HCT116 (cell line): Measurements from ENCODE around the gene USO1. TPM values are rescaled to one million over a fixed set of nuclear protein-coding genes. Genes with fewer than 3 reads are reported as not detected.

Source experiments
- ATAC-seq: fragments of 200-7000 bp; cut with Tn5 transposase; 2 replicates; pipeline ENCODE4 v1.9.1; 2020; ENCODE audit warnings: mild to moderate bottlenecking, moderate library complexity
- BruUV-seq: library from RNA; stranded (reverse); fragments of 400-500 nt; replicated peaks from 2 replicates; lab custom pipeline; 2021; lab: Mats Ljungman, UMichigan
- CTCF ChIA-PET: fragments of 300-600 bp; sonication (Branson Sonifier 250); formaldehyde crosslinking; loops from one replicate; lab custom pipeline; 2021; ENCODE audit warnings: antibody characterized with exemption; lab: Charles Lee
- POLR2A ChIA-PET: fragments of 300-600, 350-600 bp; sonication (Branson Sonifier 250); formaldehyde crosslinking; loops from one replicate; lab custom pipeline; 2021; ENCODE audit warnings: antibody characterized with exemption; lab: Charles Lee
- RAD21 ChIA-PET, 2 experiments: fragments of 300-600 bp; sonication (Branson Sonifier 250); formaldehyde crosslinking; loops; one replicate each; lab custom pipeline; 2023; ENCODE audit warnings: low total read pairs in 2 of 2; ENCODE audit not compliant: uncharacterized antibody in 2 of 2, unreplicated experiment in 2 of 2, low non-redundant PET in 1 of 2; lab: Charles Lee
- DNase-seq: peaks from one replicate; pipeline ENCODE4 v3.0.0-alpha.2; 2010; ENCODE audit warnings: low read depth, low spot score
- H2AFZ ChIP-seq: fragments of 200-600 bp; shearing (Covaris generic), sonication (generic); 2 replicates; pipeline ENCODE4 v1.6.1; 2017; ENCODE audit warnings: low read depth, mixed run types, mixed read lengths, antibody characterized with exemption, low read length; ENCODE audit not compliant: poor library complexity, severe bottlenecking
- H3K27ac ChIP-seq: 2 replicates; pipeline ENCODE4 v1.5.1; 2012; ENCODE audit warnings: low read depth, low read length
- H3K27me3 ChIP-seq: fragments of 200-600 bp; sonication (generic); 2 replicates; pipeline ENCODE4 v1.6.1; 2016; ENCODE audit warnings: mixed run types, low read length, mixed read lengths; ENCODE audit not compliant: insufficient read depth
- H3K36me3 ChIP-seq, 2 experiments: fragments of 200-500 bp in 1 of 2; fragments of 200-600 bp in 1 of 2; sonication (Bioruptor generic) in 1 of 2; sonication (generic) in 1 of 2; 2 replicates each; pipeline versions ENCODE4 v1.5.1 to v1.6.1; 2014 to 2016; ENCODE audit warnings: low read length in 2 of 2, inconsistent platforms in 1 of 2, mixed read lengths in 1 of 2, mixed run types in 1 of 2; ENCODE audit not compliant: insufficient read depth in 2 of 2, control insufficient read depth in 1 of 2
- H3K4me1 ChIP-seq, 2 experiments: fragments of 200-600 bp in 1 of 2; sonication (generic) in 1 of 2; 2 replicates each; pipeline versions ENCODE4 v1.5.1 to v1.6.1; 2012 to 2017; ENCODE audit warnings: low read length in 2 of 2, inconsistent platforms in 1 of 2, mild to moderate bottlenecking in 1 of 2, mixed read lengths in 1 of 2, mixed run types in 1 of 2, moderate library complexity in 1 of 2; ENCODE audit not compliant: insufficient read depth in 2 of 2, control insufficient read depth in 1 of 2
- H3K4me2 ChIP-seq: fragments of 200-600 bp; sonication (generic); 2 replicates; pipeline ENCODE4 v1.6.1; 2017; ENCODE audit warnings: mixed run types, low read length, mixed read lengths
- H3K4me3 ChIP-seq, 2 experiments: fragments of 200-600 bp in 1 of 2; sonication (generic) in 1 of 2; replicated peaks in 1 of 2; 2 replicates each; pipeline ENCODE4 v1.5.1; 2011 to 2016; ENCODE audit warnings: low read length in 2 of 2, control low read depth in 1 of 2, low read depth in 1 of 2, mild to moderate bottlenecking in 1 of 2, mixed read lengths in 1 of 2, mixed run types in 1 of 2
- H3K79me2 ChIP-seq: fragments of 200-600 bp; sonication (generic); 2 replicates; pipeline ENCODE4 v1.6.1; 2017; ENCODE audit warnings: mild to moderate bottlenecking, mixed run types, low read length, moderate library complexity, mixed read lengths; ENCODE audit not compliant: insufficient read depth
- H3K9ac ChIP-seq: fragments of 200-600 bp; sonication (generic); 2 replicates; pipeline ENCODE4 v1.6.1; 2016; ENCODE audit warnings: low read length, mixed read lengths
- H3K9me2 ChIP-seq: fragments of 200-600 bp; sonication (generic), shearing (Covaris generic); 2 replicates; pipeline ENCODE4 v1.6.1; 2017; ENCODE audit warnings: mixed run types, mild to moderate bottlenecking, moderate library complexity; ENCODE audit not compliant: insufficient read depth
- H3K9me3 ChIP-seq, 2 experiments: fragments of 200-500 bp in 1 of 2; fragments of 200-600 bp in 1 of 2; sonication (Bioruptor generic) in 1 of 2; sonication (generic) in 1 of 2; 2 replicates each; pipeline ENCODE4 v1.6.1; 2014 to 2017; ENCODE audit warnings: low read length in 2 of 2, mixed read lengths in 2 of 2, inconsistent platforms in 1 of 2, low read depth in 1 of 2, mild to moderate bottlenecking in 1 of 2, mixed run types in 1 of 2, moderate library complexity in 1 of 2; ENCODE audit not compliant: control insufficient read depth in 1 of 2, insufficient read depth in 1 of 2
- H4K20me1 ChIP-seq: fragments of 200-600 bp; sonication (generic), shearing (Covaris generic); 2 replicates; pipeline ENCODE4 v1.6.1; 2017; ENCODE audit warnings: mixed run types, mild to moderate bottlenecking, moderate library complexity; ENCODE audit not compliant: insufficient read depth
- CBX3 ChIP-seq: IDR thresholded peaks from 2 replicates; pipeline ENCODE4 v1.6.1; 2012; ENCODE audit warnings: low read depth
- CEBPB ChIP-seq: IDR thresholded peaks from 2 replicates; pipeline ENCODE4 v1.6.1; 2012; ENCODE audit warnings: low read depth
- CTCF ChIP-seq, 3 experiments: fragments of 200-600 bp in 1 of 3; sonication (generic) in 1 of 3; IDR thresholded peaks in 2 of 3; conservative IDR thresholded peaks in 1 of 3; 2 replicates each; pipeline ENCODE4 v1.5.1; 2012 to 2017; ENCODE audit warnings: low read depth in 2 of 3, low read length in 2 of 3, antibody characterized with exemption in 1 of 3, borderline replicate concordance in 1 of 3, control low read depth in 1 of 3, mild to moderate bottlenecking in 1 of 3, mixed read lengths in 1 of 3, mixed run types in 1 of 3, moderate library complexity in 1 of 3; ENCODE audit not compliant: insufficient read depth in 1 of 3
- ELF1 ChIP-seq: IDR thresholded peaks from 2 replicates; pipeline ENCODE4 v1.6.1; 2012; ENCODE audit warnings: low read depth, borderline replicate concordance
- FOSL1 ChIP-seq: IDR thresholded peaks from 2 replicates; pipeline ENCODE4 v1.6.1; 2012; ENCODE audit warnings: low read depth
- JUND ChIP-seq: IDR thresholded peaks from 2 replicates; pipeline ENCODE4 v1.6.1; 2012
- POLR2A ChIP-seq: IDR thresholded peaks from 2 replicates; pipeline ENCODE4 v1.7.0; 2011; ENCODE audit warnings: borderline replicate concordance; ENCODE audit not compliant: insufficient read depth, insufficient read length; ENCODE audit errors: extremely low read depth
- POLR2AphosphoS5 ChIP-seq: IDR thresholded peaks from 2 replicates; pipeline ENCODE4 v1.6.1; 2011; ENCODE audit warnings: mild to moderate bottlenecking, low read depth, low read length, moderate library complexity
- RAD21 ChIP-seq: IDR thresholded peaks from 2 replicates; pipeline ENCODE4 v1.6.1; 2012; ENCODE audit warnings: low read depth, mild to moderate bottlenecking
- SIN3A ChIP-seq: IDR thresholded peaks from 2 replicates; pipeline ENCODE4 v1.6.1; 2012; ENCODE audit warnings: low read depth
- SRF ChIP-seq: IDR thresholded peaks from 2 replicates; pipeline ENCODE4 v1.6.1; 2012; ENCODE audit warnings: low read depth
- TCF7L2 ChIP-seq: IDR thresholded peaks from 2 replicates; pipeline ENCODE4 v1.7.0; 2011; ENCODE audit warnings: borderline replicate concordance, inconsistent platforms; ENCODE audit not compliant: insufficient read depth, insufficient read length; ENCODE audit errors: extremely low read depth
- ZBTB33 ChIP-seq: IDR thresholded peaks from 2 replicates; pipeline ENCODE4 v1.6.1; 2011; ENCODE audit warnings: mild to moderate bottlenecking, low read length, moderate library complexity; ENCODE audit not compliant: insufficient replicate concordance; ENCODE audit errors: extremely low read depth
- ZFX ChIP-seq: fragments of 450-650 bp; IDR thresholded peaks from 2 replicates; pipeline ENCODE4 v1.6.1; 2017
- ZNF274 ChIP-seq: fragments of 200-500 bp; sonication (Bioruptor generic); IDR thresholded peaks from 2 replicates; pipeline ENCODE4 v1.6.1; 2014; ENCODE audit warnings: mild to moderate bottlenecking, low read depth, low read length, inconsistent platforms
- intact Hi-C: fragments of 100-400 bp; cut with micrococcal nuclease; formaldehyde crosslinking; loops from 2 replicates; pipeline ENCODE4 v1.10.0; 2022
- total RNA-seq: library from RNA; stranded (reverse); gene quantifications from one replicate; pipeline ENCODE4 v1.2.1, GENCODE V29; 2021; ENCODE audit not compliant: unreplicated experiment

USO1 gene
- total RNA-seq, 1 experiment from 2014 or later = 72.7 TPM

- no peak overlapping the region for H3K9ac ChIP-seq
- DNase-seq = no peak
- no peak for TF ChIP-seq RAD21
- no peak for TF ChIP-seq POLR2A
- TF ChIP-seq POLR2AphosphoS5 = no peak
- no peak for TF ChIP-seq CBX3
- RAD21 ChIA-PET = no interaction called here
- 0 out of 4 replicates have a peak, but pooled peaks cover 0 to 2% of the 10 kb centered on the region in 2 experiments for H3K36me3 ChIP-seq
- POLR2A ChIA-PET = no interaction called here
- H3K27ac ChIP-seq = no peak overlapping the region
- no peak overlapping the region for H3K4me3 ChIP-seq
- intact Hi-C loops = no loop called here
- no peak overlapping the region for H3K4me2 ChIP-seq
- peaks cover 5 to 6% of the 10 kb centered on the region in 2 experiments; a peak in 3 of 4 replicates for H3K4me1 ChIP-seq
- no peaks in the 10 kb centered on the region for H3K9me3 ChIP-seq
- CTCF ChIA-PET = no interaction called here
- ATAC-seq = no peak
- no TSS peak for BruUV-seq
- H2AFZ ChIP-seq = no peak overlapping the region
- no peaks in the 10 kb centered on the region for H3K27me3 ChIP-seq
- no peaks in the 10 kb centered on the region for H4K20me1 ChIP-seq
- H3K9me2 ChIP-seq = no peaks in the 10 kb centered on the region
- H3K79me2 ChIP-seq = no peaks in the 10 kb centered on the region
Observed at GRCh38 chr4:75820197-75820596, 95.8 kb downstream of the USO1 start.

GRCh38 chr4:75820676-75821075, 96.3 kb downstream of the USO1 start:
- RAD21 ChIA-PET = no interaction called here
- Histone ChIP-seq H3K79me2 (no peaks in the 10 kb centered on the region), H3K36me3 (0 out of 4 replicates have a peak, but pooled peaks cover 0 to 2% of the 10 kb centered on the region in 2 experiments), H3K9ac (no peak overlapping the region), H3K4me2 (no peak overlapping the region), H3K4me1 (peaks cover 5 to 6% of the 10 kb centered on the region in 2 experiments; a peak in 3 of 4 replicates), H3K9me2 (no peaks in the 10 kb centered on the region), H3K9me3 (no peaks in the 10 kb centered on the region), H3K27ac (no peak overlapping the region), H2AFZ (no peak overlapping the region), H3K27me3 (no peaks in the 10 kb centered on the region)
- CTCF ChIA-PET = no interaction called here
- POLR2A ChIA-PET = no interaction called here
- no peak for ATAC-seq
- no TSS peak for BruUV-seq
- TF ChIP-seq POLR2A = no peak
- no peak for TF ChIP-seq SRF
- no peak for TF ChIP-seq POLR2AphosphoS5
- TF ChIP-seq CBX3 = no peak
- TF ChIP-seq ZBTB33 = no peak
- no peak for TF ChIP-seq CEBPB
- TF ChIP-seq TCF7L2 = no peak
- no peak for TF ChIP-seq JUND
- TF ChIP-seq ELF1 = no peak
- no peak for TF ChIP-seq RAD21
- no peak for TF ChIP-seq ZFX
- TF ChIP-seq SIN3A = no peak
- TF ChIP-seq FOSL1 = no peak
- TF ChIP-seq ZNF274 = no peak
- TF ChIP-seq CTCF (IDR thresholded peaks at IDR 0.05 in 2 of 3, conservative IDR thresholded peaks at IDR 0.05 in 1 of 3; ENCODE audit: borderline replicate concordance in 1 of 3, insufficient read depth in 1 of 3, low read depth in 2 of 3, low read length in 2 of 3) = no peak
- TF ChIP-seq, all 23 proteins: peak for 0
- H3K4me3 ChIP-seq = no peak overlapping the region
- DNase-seq = no peak
- no peaks in the 10 kb centered on the region for H4K20me1 ChIP-seq
- intact Hi-C loops = no loop called here
